Esophagus squamous epithelium (tissue), 5 donors: ENCODE results near the gene C10orf105. TPM values are rescaled to one million over a fixed set of nuclear protein-coding genes. Genes with fewer than 3 reads are reported as not detected.

Experiments used
- DNase-seq: peaks from one replicate; lab custom pipeline; 2025; lab: John Stamatoyannopoulos, UW
- H3K27ac ChIP-seq, 4 donors: fragments of 200-600 bp; sonication (generic); one replicate each; pipeline ENCODE4 v1.5.1; 2016 to 2019; ENCODE audit warnings: mild to moderate bottlenecking in 1 of 4
- H3K27me3 ChIP-seq, 4 donors: fragments of 200-600 bp; sonication (generic); 1 replicate in 3 of 4; 2 replicates in 1 of 4; pipeline versions ENCODE4 v1.5.1 to v1.6.0; 2017 to 2021; ENCODE audit warnings: antibody characterized with exemption in 1 of 4
- H3K36me3 ChIP-seq, 3 donors: fragments of 200-600 bp; sonication (generic); one replicate each; pipeline ENCODE4 v1.5.1; 2016 to 2019
- H3K4me1 ChIP-seq, 3 donors: fragments of 200-600 bp; sonication (generic); one replicate each; pipeline ENCODE4 v1.5.1; 2017 to 2019
- H3K4me3 ChIP-seq, 4 donors: fragments of 200-600 bp; sonication (generic); 1 replicate in 3 of 4; 2 replicates in 1 of 4; pipeline ENCODE4 v1.5.1; 2016 to 2019; ENCODE audit warnings: mild to moderate bottlenecking in 2 of 4, moderate library complexity in 1 of 4
- H3K9me3 ChIP-seq, 3 donors: fragments of 200-600 bp; sonication (generic); one replicate each; pipeline ENCODE4 v1.5.1; 2016 to 2019
- POLR2A ChIP-seq, 4 donors: fragments of 450-650 bp; IDR thresholded peaks; one replicate each; pipeline ENCODE4 v1.6.1; 2017; ENCODE audit warnings: antibody characterized with exemption in 4 of 4, mild to moderate bottlenecking in 4 of 4, moderate library complexity in 3 of 4
- WGBS, 2 donors: methylation state at CpG; one replicate each; pipeline ENCODE4 v1.1.5; 2018; 5-methylcytosine and 5-hydroxymethylcytosine counted together
- intact Hi-C: fragments of 100-400 bp; cut with DNase I; formaldehyde crosslinking; loops from one replicate; pipeline ENCODE4 v1.15.0; 2022
- total RNA-seq, 4 donors: library from RNA; depleted of rRNA; stranded (reverse); fragments of >200 nt; gene quantifications; one replicate each; pipeline ENCODE4 v1.1.0, GENCODE V29; 2016
- TF ChIP-seq, protein P1 (sequence below), 6 experiments: fragments of 450-650 bp in 4 of 6; fragments of 200-600 bp in 2 of 6; sonication (generic) in 2 of 6; IDR thresholded peaks; one replicate each; pipeline ENCODE4 v1.5.1; 2016 to 2019; ENCODE audit warnings: antibody characterized with exemption in 6 of 6, mild to moderate bottlenecking in 4 of 6, moderate library complexity in 4 of 6
- donor health status: DM: yes; HTN: yes; CAD: no.

The C10orf105 gene
- total RNA-seq, 4 donors from 2014 or later: under 0.01 to 0.15 TPM; not detected in 2

DNA sequence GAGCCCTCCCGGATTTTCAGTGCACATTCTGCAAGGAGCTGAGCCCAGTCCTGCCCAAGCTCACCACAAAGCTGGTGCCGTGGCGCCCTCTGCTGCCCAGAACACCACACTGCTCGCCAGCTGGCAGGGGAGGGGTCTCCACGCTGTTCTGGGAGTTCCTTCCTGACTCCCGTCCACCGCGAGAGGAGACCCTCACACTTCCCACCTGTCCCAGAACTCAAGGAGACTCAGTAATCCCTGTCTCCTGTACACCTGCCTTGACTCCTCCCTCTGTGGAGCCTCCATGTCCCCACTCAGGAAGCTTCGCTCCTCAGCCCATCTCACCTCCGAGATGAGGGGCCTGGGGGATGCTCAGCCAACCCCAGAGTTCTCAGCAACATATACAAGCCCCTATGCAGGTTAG lies 11.3 kb downstream of the C10orf105 start:
- Histone ChIP-seq H3K9me3 (no peaks in the 10 kb centered on the region), H3K4me1 (peaks cover 12 to 34% (median 17%) of the 10 kb centered on the region in 3 donors), H3K36me3 (no peaks in the 10 kb centered on the region), H3K4me3 (no peak overlapping the region), H3K27ac (no peak overlapping the region), H3K27me3 (no peaks in the 10 kb centered on the region)
- intact Hi-C loops: loop anchor here (10.0 kb wide), 1 partner anchor 394 kb away; the partner anchor contains the start of gene SLC29A3
- no peak for DNase-seq
- TF ChIP-seq, protein P1, sequence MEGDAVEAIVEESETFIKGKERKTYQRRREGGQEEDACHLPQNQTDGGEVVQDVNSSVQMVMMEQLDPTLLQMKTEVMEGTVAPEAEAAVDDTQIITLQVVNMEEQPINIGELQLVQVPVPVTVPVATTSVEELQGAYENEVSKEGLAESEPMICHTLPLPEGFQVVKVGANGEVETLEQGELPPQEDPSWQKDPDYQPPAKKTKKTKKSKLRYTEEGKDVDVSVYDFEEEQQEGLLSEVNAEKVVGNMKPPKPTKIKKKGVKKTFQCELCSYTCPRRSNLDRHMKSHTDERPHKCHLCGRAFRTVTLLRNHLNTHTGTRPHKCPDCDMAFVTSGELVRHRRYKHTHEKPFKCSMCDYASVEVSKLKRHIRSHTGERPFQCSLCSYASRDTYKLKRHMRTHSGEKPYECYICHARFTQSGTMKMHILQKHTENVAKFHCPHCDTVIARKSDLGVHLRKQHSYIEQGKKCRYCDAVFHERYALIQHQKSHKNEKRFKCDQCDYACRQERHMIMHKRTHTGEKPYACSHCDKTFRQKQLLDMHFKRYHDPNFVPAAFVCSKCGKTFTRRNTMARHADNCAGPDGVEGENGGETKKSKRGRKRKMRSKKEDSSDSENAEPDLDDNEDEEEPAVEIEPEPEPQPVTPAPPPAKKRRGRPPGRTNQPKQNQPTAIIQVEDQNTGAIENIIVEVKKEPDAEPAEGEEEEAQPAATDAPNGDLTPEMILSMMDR (IDR thresholded peaks at IDR 0.05): peak; percentile 70 to 86 (median 80)
- TF ChIP-seq POLR2A (IDR thresholded peaks at IDR 0.05): no peak
- 0 to 15% methylated on average over 4 to 9 of the region's 10 CpGs for WGBS, 2 donors

DNA sequence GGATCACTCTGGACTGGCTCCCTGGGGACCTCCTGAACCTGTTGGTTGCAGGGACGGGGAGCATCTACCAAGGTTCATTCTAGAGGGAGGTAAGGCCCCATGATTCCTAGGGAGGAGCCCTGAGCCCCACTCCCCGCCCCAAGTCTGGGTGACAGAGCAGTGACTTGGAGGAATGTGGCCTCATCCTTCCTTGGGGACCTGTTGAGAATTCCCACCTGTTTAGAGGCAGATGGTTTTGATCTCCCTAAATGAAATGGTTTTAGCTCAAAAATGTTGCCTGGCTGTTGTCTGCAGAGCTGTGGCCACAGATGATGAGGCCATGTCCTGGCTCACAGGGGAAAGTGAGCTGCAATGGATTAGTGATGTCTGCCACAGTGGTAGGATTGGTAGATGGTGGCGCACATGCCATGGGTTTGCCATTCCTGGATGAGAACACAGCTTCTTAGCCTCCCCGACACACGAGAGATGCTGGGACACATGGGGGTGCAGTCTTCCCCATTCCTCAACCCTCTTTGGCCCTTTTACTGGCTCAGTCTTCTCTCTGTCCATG lies 12.3 kb downstream of the C10orf105 start:
- Histone ChIP-seq H3K27me3 (no peaks in the 10 kb centered on the region), H3K36me3 (no peaks in the 10 kb centered on the region), H3K4me3 (no peak overlapping the region), H3K9me3 (no peaks in the 10 kb centered on the region), H3K27ac (no peak overlapping the region), H3K4me1 (peaks cover 3 to 24% (median 7%) of the 10 kb centered on the region in 3 donors)
- intact Hi-C loops: loop anchor here (10.0 kb wide), 1 partner anchor 393 kb away; the partner anchor contains the start of gene SLC29A3
- 72 to 92% methylated on average over 3 to 4 of the region's 5 CpGs for WGBS, 2 donors
- TF ChIP-seq POLR2A (IDR thresholded peaks at IDR 0.05): no peak
- TF ChIP-seq, protein P1 (IDR thresholded peaks at IDR 0.05): no peak
- DNase-seq: no peak

DNA sequence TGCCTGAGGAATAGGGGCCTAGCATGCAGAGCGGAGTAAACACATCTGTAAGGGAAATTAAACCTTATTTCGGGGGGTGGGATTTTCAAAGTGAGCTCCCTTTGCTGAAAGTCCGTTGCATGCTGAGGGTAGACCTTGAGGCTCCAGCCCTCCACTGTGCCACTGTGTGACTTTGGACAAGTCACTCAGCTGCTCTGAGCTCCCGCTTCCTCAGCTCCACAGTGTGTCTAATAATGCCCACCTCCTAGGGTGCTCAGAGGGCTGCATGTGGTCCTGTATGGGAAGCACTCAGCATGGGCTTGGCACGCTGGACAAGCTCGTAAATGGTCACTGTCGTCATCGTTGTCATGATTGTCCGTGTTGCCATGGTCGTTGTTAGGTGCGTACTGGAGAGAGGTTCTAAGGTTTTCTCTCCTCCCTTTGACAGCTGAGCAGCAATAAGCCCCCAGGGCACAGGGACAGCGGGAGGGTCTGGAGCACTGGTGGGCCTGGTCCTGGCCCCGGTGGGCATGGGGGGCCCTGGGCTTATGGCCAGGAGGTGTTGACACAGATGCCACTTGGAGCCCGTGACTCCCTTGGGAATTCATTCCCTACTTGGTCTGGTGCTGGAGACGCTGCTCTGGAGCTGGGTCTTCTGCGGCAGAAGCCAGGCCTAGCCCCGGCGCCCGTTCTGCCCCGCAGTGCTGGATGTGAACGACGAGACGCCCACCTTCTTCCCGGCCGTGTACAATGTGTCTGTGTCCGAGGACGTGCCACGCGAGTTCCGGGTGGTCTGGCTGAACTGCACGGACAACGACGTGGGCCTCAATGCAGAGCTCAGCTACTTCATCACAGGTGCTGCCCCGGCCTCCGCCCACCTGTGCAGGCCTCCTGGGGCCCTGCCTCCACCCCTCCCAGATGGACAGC lies 13.1 kb downstream of the C10orf105 start:
- H3K36me3 ChIP-seq: no peaks in the 10 kb centered on the region
- intact Hi-C loops: loop anchor here (10.0 kb wide), 1 partner anchor 392 kb away; the partner anchor contains the start of gene SLC29A3
- no peak overlapping the region for H3K27ac ChIP-seq
- 90 to 95% methylated on average over 13 to 26 of the region's 35 CpGs for WGBS, 2 donors
- no peak for DNase-seq
- H3K4me3 ChIP-seq: no peak overlapping the region
- H3K9me3 ChIP-seq: no peaks in the 10 kb centered on the region
- peaks cover 3 to 20% (median 7%) of the 10 kb centered on the region in 3 donors for H3K4me1 ChIP-seq
- no peaks in the 10 kb centered on the region for H3K27me3 ChIP-seq
- TF ChIP-seq, protein P1 (IDR thresholded peaks at IDR 0.05): no peak
- no peak for TF ChIP-seq POLR2A (IDR thresholded peaks at IDR 0.05)

DNA sequence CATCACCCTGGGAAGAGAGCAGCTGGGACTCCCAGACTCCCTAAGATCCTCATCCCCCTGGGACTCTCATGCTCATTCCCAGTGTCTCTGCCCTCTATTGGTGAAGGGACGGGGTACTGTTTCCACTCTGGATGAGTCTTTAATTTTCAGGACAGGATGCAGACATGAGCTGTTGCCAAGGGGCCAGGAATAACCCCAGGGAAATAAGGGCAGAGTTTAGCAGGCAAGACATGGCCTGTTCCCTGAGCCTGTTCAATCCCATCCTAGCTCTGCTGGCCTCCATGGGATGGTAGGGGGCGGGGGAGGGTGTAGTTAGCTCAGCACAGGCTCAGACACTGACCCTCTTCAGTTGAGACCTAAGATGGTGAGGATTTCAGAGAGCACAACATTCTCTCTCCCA lies 14.0 kb downstream of the C10orf105 start:
- TF ChIP-seq, protein P1 (IDR thresholded peaks at IDR 0.05): no peak
- TF ChIP-seq POLR2A (IDR thresholded peaks at IDR 0.05): no peak
- DNase-seq: no peak
- Histone ChIP-seq H3K27me3 (no peaks in the 10 kb centered on the region), H3K27ac (no peak overlapping the region), H3K9me3 (no peaks in the 10 kb centered on the region), H3K4me1 (peaks cover 3 to 20% (median 7%) of the 10 kb centered on the region in 3 donors), H3K36me3 (no peaks in the 10 kb centered on the region), H3K4me3 (no peak overlapping the region)
- intact Hi-C loops: loop anchor here (10.0 kb wide), 1 partner anchor 391 kb away; the partner anchor contains the start of gene SLC29A3
- 60% methylated on average over 1 of the region's 2 CpGs for WGBS, 2 donors
